ENCODE data around the gene MPP3. TPM values are rescaled to one million over a fixed set of nuclear protein-coding genes. Genes with fewer than 3 reads are reported as not detected.
"Not testable (repeated sequence)": the region's sequence is repeated elsewhere in the genome, so short reads cannot be mapped to it uniquely, and the experiment has no call there.

MPP3 gene
- total RNA-seq, 1 donor from 2014 or later, result 4.1 TPM

- no peak for TF ChIP-seq CTCF (IDR thresholded peaks at IDR 0.05; ENCODE audit: insufficient read depth, low read length, poor library complexity, severe bottlenecking)
- H3K36me3 ChIP-seq (ENCODE audit: control insufficient read depth, insufficient read depth, low read length), result no peaks in the 10 kb centered on the region
These were observed 40.9 kb upstream of the MPP3 start for GRCh38 chr17:43873815-43874214.

GRCh38 chr17:43873091-43873490, 40.1 kb upstream of the MPP3 start:
- Histone ChIP-seq H3K36me3 (ENCODE audit: control insufficient read depth, insufficient read depth, low read length) (no peaks in the 10 kb centered on the region), H3K27me3 (ENCODE audit: control insufficient read depth, insufficient read depth, low read length) (peaks cover 6% of the 10 kb centered on the region), H3K4me3 (ENCODE audit: low read depth, low read length) (no peak overlapping the region)
- TF ChIP-seq CTCF (IDR thresholded peaks at IDR 0.05; ENCODE audit: insufficient read depth, low read length, poor library complexity, severe bottlenecking), result peak; percentile 9
- no peak for DNase-seq (ENCODE audit: low read depth)

More at GRCh38 chr17:43873815-43874214, 40.9 kb upstream of the MPP3 start:
- Histone ChIP-seq H3K4me3 (ENCODE audit: low read depth, low read length) (no peak overlapping the region), H3K27me3 (ENCODE audit: control insufficient read depth, insufficient read depth, low read length) (peaks cover 2% of the 10 kb centered on the region)
- DNase-seq (ENCODE audit: low read depth), result no peak

GRCh38 chr17:43871946-43872690, 39.2 kb upstream of the MPP3 start:
- Histone ChIP-seq H3K27me3 (ENCODE audit: control insufficient read depth, insufficient read depth, low read length) (peaks cover 6% of the 10 kb centered on the region), H3K36me3 (ENCODE audit: control insufficient read depth, insufficient read depth, low read length) (no peaks in the 10 kb centered on the region), H3K4me3 (ENCODE audit: low read depth, low read length) (no peak overlapping the region)
- DNase-seq (ENCODE audit: low read depth), result no peak
- no peak for TF ChIP-seq CTCF (IDR thresholded peaks at IDR 0.05; ENCODE audit: insufficient read depth, low read length, poor library complexity, severe bottlenecking)

- DNase-seq (ENCODE audit: low read depth); H3K27me3 ChIP-seq (ENCODE audit: control insufficient read depth, insufficient read depth, low read length): not testable (repeated sequence)
These were observed 36.1 kb upstream of the MPP3 start for GRCh38 chr17:43869031-43869430.

GRCh38 chr17:43868226-43868994, 35.5 kb upstream of the MPP3 start:
- no peak overlapping the region for H3K4me3 ChIP-seq (ENCODE audit: low read depth, low read length)
- no peaks in the 10 kb centered on the region for H3K36me3 ChIP-seq (ENCODE audit: control insufficient read depth, insufficient read depth, low read length)
- no peak for DNase-seq (ENCODE audit: low read depth)
- TF ChIP-seq CTCF (IDR thresholded peaks at IDR 0.05; ENCODE audit: insufficient read depth, low read length, poor library complexity, severe bottlenecking), result no peak
- peaks cover 4% of the 10 kb centered on the region for H3K27me3 ChIP-seq (ENCODE audit: control insufficient read depth, insufficient read depth, low read length)

More at GRCh38 chr17:43869031-43869430, 36.1 kb upstream of the MPP3 start:
- not testable (repeated sequence) for H3K4me3 ChIP-seq (ENCODE audit: low read depth, low read length); H3K36me3 ChIP-seq (ENCODE audit: control insufficient read depth, insufficient read depth, low read length)

- H3K27me3 ChIP-seq (ENCODE audit: control insufficient read depth, insufficient read depth, low read length), result peaks cover 6% of the 10 kb centered on the region
- no peak for DNase-seq (ENCODE audit: low read depth)
- no peak overlapping the region for H3K4me3 ChIP-seq (ENCODE audit: low read depth, low read length)
- no peaks in the 10 kb centered on the region for H3K36me3 ChIP-seq (ENCODE audit: control insufficient read depth, insufficient read depth, low read length)
- no peak for TF ChIP-seq CTCF (IDR thresholded peaks at IDR 0.05; ENCODE audit: insufficient read depth, low read length, poor library complexity, severe bottlenecking)
These were observed 31.4 kb upstream of the MPP3 start for GRCh38 chr17:43864161-43864984.

Measured in kidney epithelial cell (primary cell).